ENCODE measurements around the gene CYP4F11.
"Not testable (repeated sequence)": the region's sequence is repeated elsewhere in the genome, so short reads cannot be mapped to it uniquely, and the experiment has no call there.

Gene CYP4F11

DNA sequence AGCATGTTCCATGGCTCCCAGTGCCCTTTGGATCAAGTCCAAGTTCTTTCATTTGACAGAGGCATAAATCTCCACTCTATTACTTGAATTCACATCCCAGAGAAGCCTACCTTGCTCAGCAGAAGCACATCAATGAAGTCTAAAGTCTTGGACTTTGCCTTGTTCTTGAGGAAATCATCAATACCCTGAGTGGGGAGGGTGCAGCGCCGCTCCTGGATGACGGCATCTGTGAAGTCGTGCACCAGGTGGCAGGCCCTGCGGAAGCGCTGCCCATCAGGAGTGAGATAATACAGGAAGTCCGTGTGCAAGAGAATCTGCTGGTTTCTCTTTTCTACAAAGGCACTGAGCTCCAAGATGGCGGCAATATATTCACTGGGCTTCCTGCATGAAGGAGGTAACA lies 10.6 kb downstream of the CYP4F11 start:
- DNase-seq = no peak

DNA sequence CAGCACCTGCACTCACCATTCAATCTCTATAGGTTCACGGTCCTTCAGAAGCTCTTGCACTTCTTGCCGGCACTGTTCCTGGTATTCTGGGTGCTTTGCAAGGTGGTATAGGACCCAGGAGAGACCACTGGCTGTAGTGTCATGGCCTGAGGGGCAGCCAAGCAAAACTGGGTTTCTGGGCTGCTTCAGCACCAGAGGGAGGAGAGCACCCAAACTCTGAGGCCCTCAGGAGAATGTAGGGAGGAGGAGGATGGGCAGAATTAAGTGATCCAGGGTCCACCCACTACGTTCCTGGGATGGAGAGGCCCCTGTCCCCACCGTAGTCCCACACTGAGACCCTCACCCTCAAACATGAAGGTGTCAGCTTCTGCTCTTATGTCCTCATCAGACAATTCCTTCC lies 12.3 kb downstream of the CYP4F11 start:
- no peak for DNase-seq

DNA sequence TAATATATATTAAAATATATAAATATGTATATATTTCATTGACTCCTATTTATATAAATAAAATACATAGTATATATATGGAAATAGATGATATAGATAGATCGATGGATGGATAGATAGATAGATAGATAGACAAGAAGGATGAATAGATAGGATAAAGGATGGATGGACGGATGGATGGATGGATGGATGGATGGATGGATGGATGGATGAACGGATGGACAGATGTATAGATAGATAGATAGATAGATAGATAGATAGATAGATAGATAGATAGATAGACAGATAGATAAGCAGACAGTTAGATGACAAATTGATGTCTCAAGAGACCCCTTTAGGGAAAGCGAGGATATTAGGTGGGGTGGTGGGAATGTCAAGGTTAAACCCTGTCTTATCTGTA lies 15.1 kb downstream of the CYP4F11 start:
- DNase-seq = no peak

DNA sequence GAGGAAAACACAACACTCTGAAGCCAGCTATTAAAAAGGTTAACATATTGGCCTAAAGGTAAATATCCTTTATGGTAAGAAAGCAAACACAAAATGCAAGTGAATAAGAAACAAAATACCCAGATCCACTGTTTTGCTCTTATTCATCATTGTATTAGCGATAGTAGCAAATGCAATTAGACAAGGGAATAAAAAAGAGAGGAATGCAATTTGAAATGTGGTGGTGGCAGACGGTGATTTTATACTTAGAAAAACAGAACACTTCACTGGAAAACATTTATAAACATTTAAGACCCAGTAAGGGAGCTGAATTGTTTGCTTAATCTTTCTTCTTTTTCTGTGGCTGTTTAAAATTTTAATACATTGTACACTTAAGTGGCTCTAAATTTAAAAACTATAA lies 19.2 kb downstream of the CYP4F11 start:
- DNase-seq = no peak

DNA sequence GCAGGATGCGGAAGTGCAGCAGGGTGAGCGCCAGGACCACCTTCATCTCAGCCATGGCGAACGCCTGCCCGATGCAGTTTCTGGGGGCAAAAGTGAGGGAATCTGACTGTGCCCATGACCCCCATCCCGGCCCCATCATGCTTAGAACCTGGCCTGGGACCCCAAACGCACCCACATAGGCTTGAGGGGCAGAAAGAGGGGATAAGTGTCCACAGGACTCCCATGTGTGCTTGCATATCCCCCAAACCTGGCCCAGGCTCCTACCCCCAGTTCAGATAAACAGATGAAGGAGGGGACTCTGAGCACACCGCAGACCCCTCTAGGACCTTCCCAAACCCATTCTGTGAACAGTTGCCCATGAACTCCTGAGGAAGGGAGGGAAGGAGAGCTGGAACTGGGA lies 20.5 kb downstream of the CYP4F11 start:
- no peak for DNase-seq

DNA sequence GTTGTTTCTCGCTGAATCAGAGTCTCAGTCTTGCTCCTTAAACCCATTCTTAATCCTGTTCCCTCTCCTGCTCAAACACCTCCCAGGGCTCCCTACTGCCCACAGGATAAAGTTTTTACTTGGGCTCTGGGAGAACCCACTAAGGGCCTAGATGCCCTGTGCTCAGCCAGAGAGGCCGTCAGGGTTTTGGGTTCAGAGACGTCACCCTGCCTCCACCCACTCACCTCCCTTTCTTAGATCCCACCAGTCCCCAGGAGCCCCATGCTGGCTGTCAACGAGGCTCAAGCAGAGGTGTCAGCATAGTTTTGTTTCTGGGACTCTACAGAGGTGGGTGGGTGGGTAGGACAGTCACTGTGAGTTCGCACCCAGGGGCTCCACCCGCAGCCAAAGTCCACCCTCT lies 20.9 kb downstream of the CYP4F11 start:
- DNase-seq = no peak

DNA sequence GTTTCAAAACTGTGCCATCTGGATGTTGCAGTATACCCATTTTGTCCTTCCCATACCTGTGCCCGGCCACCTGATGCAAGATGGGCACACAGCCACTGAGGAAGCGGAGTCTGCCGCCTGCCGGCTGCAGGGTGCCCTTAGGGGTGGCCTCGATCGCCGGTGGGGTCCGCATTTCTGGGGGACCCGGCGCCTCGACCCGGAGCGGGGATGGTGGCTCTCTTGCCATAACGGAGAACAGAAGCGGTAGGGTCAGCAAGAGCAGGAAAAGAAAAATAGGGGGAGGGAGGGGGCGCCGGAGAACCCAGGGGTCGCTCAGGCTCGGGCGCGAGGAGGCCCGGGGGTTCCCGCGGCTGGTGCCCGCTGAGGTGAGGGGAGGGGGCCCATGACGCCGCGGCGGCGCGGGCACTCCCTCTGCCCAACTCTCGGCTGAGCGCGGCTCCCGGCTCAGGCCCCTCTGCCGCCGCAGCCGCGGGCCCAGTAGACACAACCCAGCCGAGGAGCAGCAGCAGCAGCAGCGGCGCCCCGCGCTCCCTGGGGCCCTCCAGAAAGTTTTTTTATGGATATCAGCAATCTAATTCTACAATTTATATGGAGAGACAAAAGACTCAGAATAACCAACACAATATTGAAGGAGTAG lies 22.6 kb downstream of the CYP4F11 start:
- DNase-seq = no peak

DNA sequence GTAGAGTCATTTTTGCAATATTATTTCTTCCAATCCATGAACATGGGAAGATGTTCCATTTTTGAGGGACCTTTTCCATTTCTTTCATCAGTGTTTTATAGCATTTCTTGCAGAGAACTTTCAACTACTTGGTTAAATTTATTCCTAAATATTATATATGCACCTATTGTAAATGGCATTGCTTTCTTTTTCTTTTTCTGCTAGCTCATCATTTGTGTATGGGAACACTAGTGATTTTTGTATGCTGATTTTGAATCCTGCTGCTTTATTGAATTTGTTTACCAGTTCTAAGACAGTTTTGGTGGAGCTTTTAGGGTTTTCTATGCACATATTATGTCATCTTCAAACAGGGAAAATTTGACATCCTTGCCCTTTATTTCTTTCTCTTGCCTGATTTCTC lies 29.3 kb downstream of the CYP4F11 start:
- DNase-seq = no peak

DNA sequence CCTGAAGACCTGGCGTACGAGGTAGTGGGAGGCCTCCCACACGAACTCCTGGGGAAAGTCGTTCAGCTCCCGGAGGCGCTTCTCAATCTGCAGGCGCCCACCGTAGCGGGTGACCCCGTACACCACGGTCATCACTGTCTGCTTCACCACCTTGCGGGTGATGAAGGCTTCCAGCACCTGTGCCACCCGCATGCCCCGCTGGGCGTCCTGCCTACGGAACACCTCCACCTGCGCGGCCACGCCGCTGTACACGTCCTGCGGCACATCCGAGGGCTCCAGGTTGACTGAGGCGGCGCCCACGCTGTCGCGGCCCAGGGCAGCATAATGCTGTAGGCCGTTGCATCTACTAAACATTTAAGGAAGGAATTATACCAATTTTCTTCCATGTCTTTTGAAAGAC lies 31.4 kb downstream of the CYP4F11 start:
- not testable (repeated sequence) for DNase-seq

DNA sequence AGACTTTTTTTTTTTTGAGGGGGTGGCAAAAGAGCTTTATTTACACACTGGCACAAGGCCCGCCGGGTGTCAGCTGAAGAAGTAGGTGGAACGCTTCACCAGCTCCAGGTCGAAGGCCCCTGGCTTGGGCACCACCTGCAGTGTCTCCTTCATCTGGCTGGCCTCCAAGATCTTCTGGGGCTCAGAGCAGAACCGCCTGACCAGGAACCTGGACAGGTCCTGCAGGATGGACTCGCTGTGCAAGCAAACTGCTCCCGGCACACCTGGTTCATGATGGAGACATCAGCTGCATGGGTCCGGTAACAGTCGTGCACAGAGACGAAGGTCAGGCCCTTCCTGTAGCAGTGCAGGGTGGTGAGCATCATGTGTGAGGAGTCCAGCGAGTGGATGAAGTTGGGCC lies 32.1 kb downstream of the CYP4F11 start:
- no peak for DNase-seq

DNA sequence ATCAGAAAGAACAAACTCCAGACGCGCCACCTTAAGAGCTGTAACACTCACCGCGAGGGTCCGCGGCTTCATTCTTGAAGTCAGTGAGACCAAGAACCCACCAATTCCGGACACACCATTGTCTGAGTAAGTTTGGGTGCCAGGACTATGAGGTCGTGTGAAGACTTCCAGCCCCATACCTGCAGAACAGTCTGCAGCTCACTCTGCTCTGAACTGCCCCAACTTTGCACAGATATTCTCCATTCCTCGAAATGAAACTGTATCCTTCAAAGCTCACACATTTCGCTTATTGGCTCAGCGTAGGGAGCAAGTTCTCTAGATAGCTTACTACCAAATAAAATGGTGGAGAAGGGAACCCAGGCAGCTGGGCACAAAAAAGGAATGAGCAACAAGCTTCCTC lies 33.8 kb downstream of the CYP4F11 start:
- no peak for DNase-seq

DNA sequence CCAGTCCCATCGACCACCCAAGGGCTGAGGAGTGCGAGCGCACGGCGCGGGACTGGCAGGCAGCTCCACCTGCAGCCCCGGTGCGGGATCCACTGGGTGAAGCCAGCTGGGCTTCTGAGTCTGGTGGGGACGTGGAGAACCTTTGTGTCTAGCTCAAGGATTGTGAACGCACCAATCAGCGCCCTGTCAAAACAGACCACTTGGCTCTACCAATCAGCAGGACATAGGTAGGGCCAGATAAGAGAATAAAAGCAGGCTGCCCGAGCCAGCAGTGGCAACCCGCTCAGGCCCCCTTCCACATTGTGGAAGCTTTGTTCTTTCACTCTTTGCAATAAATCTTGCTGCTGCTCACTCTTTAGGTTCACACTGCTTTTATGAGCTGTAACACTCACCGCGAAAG lies 34.3 kb downstream of the CYP4F11 start:
- DNase-seq = not testable (repeated sequence)

DNA sequence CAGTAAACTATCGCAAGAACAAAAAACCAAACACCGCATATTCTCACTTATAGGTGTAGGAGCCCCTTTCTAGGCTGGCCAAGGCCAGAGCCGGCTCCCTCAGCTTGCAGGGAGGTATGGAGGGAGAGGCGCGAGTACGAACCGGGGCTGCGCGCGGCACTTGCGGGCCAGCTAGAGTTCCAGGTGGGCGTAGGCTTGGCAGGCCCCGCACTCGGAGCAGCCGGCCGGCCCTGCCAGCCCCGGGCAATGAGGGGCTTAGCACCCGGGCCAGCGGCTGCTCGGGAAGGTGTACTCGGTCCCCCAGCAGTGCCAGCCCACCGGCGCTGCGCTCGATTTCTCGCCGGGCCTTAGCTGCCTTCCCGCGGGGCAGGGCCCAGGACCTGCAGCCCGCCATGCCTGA lies 34.8 kb downstream of the CYP4F11 start:
- DNase-seq = not testable (repeated sequence)

DNA sequence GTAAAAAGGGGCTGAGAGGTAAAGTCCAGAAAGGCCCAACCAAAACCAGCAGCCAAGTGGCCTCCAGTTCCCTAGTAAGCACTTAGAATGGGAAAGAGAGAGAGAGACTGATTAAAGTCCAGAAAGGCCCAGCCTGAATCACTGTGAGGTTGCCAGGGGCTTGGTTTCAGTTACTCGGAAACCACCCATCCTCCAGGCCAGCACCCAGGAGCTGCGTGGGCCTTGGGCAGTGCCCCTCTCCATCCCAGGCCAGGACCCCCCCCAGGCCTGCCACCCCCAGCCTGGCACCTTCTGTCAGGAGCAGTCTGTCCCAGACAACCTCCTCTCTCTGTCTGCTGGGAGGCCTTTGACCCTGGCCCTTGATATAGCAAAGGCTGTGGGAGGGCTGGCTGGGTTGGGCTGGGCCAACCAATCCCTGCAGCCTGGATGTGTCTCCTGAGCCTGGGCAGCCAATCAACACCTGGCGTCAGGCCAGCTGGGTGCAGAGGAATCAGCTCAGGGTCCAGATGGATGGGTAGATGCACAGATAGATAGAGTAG lies 36.5 kb downstream of the CYP4F11 start, which contains the start of gene CYP4F2:
CYP4F2 (minus strand) TSS at position 337 of the 539 bp plus-strand sequence. CDS start 463 bp downstream, outside the sequence.
- no peak for DNase-seq

DNA sequence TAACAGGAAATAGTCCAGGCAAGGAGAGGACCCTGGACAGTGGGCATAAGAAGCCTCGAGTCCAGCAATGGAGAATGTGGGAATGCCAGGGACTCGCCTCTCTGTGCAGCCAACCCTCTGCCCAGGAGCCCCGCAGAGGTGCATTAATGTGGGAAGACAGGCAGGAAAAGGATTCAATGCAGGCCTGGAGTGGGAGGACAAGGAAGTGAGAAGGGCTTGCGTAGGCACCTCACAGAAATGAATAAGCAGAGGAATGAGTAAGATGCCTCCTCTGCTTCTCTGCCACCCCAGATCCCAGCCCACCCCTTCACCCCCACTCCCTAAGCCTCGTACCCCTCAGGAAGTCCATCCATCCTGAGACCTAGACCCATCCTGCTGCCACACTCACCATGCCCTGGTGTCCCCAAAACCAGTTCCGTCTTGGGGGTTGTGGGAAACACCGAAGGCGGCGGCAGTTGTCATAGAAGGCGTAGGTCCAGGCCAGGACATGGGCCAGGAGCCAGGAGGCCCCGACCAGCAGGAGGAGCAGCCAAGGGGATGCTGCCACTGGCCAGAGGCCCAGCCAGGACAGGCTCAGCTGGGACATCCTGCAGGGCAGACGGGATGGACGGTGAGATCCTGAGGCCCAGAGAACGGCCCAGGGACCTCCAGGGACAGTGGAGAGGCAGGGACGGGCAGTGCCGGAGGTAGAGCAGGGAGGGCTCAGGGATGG lies 37.1 kb downstream of the CYP4F11 start:
- DNase-seq = no peak

DNA sequence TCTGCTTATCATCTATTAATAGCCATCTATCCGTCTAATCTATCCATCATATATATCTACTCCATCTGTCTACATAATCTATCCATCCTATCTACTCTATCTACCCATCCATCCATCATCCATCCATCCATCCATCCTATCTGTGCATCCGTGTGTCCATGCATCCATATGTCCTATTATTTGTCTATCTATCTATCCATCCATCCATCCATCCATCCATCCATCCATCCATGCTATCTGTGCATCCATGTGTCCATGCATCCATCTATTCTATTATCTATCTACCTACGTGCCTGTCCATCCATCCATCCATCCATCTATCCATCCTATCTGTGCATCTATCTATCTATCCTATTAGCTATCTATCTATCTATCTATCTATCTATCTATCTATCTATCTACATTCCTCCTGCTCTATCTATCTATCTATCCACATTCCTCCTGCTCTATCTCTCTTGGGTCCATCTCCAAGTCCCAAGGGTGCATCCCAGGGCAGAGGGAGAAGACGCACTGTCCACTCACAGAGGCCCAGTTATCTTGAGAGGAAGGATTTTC lies 38.4 kb downstream of the CYP4F11 start:
- no peak for DNase-seq

DNA sequence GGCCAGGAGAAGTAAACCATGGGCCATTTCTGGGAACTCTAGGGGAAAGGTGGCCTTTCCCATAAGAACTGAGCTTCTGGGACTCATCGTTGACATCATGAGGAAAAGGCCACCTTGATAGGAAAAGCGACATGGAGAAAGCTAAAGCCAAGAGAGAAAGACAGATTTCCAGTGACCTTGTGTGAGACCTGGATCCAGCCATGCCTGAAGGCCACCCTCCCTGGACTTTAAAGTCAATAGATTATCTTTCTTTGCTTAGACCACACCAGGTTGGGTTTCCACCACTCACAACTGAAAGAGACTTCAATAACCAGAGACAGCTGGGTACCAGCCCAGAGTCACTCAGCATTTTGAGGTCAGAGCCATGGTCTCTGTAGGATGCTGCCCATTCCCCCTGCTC lies 40.0 kb downstream of the CYP4F11 start:
- DNase-seq = no peak

DNA sequence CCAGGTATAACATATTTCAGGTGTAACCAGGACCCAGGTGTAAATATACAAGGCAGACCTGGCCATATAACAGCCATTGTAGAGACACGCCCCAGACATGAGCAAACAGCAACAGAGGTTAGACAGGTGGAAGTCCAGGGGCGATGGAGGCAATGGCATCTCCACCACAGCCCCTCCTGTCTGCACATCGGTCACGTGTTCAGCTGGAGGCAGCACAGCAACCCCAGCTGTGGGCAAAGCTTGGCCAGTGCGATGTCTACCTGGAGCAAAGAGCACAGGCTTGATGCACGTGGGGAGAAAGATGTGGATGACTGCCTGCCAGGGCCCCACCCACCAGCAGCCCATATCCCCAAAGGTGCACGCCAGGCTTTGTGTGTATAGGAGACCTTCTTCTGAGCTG lies 40.9 kb downstream of the CYP4F11 start:
- no peak for DNase-seq

DNA sequence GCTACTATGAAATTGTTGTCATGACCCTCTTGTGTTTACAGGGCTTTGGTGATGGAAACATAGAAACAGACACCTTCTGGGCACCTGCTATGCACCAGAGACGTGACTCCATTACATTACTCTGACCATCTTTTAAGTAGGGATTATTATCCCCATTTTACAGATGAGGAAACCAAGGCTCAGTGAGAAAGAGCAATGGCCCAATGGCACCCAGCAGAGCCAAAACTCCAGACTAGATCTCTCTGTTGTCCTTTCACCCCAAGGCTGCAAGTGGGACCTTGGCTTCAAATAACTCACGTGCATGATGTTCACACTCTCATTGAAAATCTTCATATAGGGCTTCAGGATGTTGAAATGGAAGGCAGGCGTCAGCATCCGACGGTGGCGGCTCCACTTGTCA lies 42.3 kb downstream of the CYP4F11 start:
- no peak for DNase-seq

DNA sequence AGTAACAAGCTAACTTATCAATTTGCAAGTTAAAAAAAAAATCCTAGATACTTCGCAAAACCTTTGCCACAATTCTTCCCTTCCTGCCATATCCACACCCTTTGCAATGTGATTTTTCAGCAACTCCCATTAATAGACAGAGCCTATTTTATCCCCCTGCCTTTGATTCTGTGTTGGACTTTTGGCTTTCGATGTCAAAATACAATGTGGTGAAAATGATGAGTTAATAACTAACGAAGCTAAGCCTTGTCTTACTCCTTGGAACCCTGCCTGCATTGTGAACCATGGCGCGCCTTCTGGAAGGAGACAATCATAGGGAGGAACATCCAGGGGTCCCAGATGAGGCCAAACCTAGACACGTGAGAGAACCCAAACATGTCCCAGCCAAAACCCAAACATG lies 42.9 kb downstream of the CYP4F11 start:
- DNase-seq = no peak

DNA sequence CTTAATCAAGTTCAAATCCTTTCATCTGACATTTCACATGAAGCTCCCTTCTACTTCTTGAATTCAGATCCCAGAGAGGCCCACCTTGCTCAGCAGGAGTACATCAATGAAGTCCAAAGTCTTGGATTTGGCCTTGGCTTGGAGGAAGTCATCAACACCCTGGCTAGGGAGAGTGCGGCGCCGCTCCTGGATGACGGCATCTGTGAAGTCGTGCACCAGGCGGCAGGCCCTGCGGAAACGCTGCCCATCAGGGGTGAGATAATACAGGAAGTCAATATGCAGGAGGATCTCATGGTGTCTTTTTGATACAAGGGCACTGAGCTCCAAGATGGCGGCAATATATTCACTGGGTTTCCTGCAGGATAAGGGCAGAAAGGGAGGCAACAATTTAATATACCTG lies 45.0 kb downstream of the CYP4F11 start:
- DNase-seq = not testable (repeated sequence)

DNA sequence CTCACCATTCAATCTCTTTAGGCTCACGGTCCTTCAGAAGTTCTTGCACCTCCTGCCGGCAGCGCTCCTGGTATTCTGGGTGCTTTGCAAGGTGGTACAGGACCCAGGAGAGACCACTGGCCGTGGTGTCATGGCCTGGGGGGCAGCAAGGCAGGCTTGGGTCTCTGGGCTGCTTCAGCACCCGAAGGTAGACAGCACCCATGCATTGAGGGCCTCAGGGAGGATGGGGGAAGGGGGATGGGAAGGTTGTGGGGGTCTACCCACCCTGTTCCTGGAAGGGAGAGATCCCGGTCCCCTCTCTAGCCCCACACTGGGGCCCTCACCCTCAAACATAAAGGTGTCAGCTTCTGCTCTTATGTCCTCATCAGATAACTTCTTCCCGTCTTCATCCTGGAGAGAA lies 48.4 kb downstream of the CYP4F11 start:
- no peak for DNase-seq

DNA sequence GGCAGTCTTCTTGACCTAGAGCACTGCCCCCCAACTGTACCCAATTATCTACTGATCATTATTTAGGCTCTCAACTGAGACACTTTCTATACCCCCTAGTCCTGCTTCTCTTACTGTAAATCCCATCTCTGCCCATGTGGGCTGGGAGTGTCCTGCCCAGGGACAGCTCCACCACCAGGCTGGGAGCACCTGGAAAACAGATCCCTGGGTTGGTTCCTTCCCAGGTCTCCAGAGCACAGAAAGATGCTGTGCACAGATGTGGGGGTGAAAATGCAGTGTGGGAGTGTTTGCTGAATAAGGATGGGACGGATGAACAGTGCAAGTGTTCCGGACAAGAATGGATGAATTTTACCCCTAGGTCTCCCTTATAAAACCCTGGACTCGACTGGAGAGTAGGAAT lies 49.2 kb downstream of the CYP4F11 start:
- no peak for DNase-seq

DNA sequence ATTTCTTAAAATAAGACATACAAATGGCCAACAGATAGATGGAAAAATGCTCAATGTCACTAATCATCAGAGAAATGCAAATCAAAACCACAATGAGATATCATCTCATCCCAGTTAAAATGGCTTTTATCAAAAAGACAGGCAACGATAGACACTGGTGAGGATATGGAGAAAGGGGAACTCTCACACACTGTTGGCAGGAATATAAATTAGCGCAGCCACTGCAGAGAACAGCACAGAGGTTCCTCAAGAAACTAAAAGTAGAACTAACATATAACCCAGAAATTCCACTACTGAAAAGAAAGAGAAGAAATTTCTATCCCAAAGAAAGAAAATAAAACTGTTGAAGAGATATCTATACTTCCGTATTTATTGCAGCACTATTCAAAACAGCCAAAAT lies 51.0 kb downstream of the CYP4F11 start:
- not testable (repeated sequence) for DNase-seq

All from fibroblast of skin of abdomen (primary cell).